ENCODE data around the gene GRK3. TPM values are rescaled to one million over a fixed set of nuclear protein-coding genes. Genes with fewer than 3 reads are reported as not detected.
"Not testable (repeated sequence)": the region's sequence is repeated elsewhere in the genome, so short reads cannot be mapped to it uniquely, and the experiment has no call there.

Gene GRK3
- total and polyA plus RNA-seq, 8 donors = 18.4 to 33.9 (median 23.8) TPM

DNA sequence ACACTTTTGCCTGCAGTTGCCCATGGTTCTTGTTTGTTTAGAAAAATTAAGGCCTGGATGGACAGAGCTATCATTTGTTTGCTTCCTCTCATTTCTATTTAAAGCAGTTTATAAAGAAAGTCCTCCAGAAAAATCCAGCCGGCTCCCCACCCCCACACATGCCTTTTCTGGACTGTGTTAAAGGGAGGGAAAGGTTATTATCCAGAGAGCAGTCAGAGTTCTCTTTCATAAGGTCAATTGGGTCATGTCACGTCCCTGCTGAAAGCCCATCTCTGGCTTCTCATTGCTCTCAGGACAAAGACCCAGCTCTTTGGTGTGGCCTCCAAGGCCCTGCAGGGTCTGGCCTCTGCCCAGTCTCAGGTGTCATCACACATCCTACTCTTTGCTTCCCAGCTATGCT, 9.8 kb upstream of the GRK3 start:
- Histone ChIP-seq H3K36me3 (no peaks in the 10 kb centered on the region), H3K4me1 (no peaks in the 10 kb centered on the region), H3K4me3 (no peak overlapping the region), H3K9me3 (no peaks in the 10 kb centered on the region), H3K27ac (no peak overlapping the region), H3K27me3 (no peaks in the 10 kb centered on the region)
- DNase-seq (no peak), ATAC-seq (no peak)
- intact Hi-C loops (cut with DNase I) = no loop called here
- TF ChIP-seq, protein P1, sequence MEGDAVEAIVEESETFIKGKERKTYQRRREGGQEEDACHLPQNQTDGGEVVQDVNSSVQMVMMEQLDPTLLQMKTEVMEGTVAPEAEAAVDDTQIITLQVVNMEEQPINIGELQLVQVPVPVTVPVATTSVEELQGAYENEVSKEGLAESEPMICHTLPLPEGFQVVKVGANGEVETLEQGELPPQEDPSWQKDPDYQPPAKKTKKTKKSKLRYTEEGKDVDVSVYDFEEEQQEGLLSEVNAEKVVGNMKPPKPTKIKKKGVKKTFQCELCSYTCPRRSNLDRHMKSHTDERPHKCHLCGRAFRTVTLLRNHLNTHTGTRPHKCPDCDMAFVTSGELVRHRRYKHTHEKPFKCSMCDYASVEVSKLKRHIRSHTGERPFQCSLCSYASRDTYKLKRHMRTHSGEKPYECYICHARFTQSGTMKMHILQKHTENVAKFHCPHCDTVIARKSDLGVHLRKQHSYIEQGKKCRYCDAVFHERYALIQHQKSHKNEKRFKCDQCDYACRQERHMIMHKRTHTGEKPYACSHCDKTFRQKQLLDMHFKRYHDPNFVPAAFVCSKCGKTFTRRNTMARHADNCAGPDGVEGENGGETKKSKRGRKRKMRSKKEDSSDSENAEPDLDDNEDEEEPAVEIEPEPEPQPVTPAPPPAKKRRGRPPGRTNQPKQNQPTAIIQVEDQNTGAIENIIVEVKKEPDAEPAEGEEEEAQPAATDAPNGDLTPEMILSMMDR (IDR thresholded peaks at IDR 0.05) = no peak

DNA sequence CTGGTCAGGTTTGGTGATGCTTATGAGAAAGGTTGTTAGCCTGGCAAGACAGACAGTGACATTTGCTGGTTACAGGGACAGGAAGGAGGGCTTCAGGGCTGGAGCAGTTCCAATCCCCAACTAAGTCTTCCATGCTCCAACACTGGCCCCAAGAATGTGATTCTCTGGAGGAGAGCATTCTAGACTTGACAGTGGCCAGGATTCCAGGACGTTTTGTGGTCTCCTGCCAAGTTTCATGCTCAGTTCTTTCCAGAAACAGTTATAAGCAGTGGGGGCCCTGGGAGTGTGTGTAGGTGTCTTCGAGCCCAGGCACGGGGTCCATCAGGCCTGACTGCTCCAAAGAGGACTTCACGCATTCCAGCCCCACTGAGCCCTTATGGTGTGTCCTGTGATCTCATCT, 8.9 kb upstream of the GRK3 start:
- intact Hi-C loops (cut with DNase I) = no loop called here
- ATAC-seq (no peak), DNase-seq (no peak)
- no peaks in the 10 kb centered on the region for H3K4me1 ChIP-seq
- H3K36me3 ChIP-seq = no peaks in the 10 kb centered on the region
- TF ChIP-seq, protein P1 (IDR thresholded peaks at IDR 0.05) = no peak
- no peaks in the 10 kb centered on the region for H3K9me3 ChIP-seq
- H3K4me3 ChIP-seq = no peak overlapping the region
- no peak overlapping the region for H3K27ac ChIP-seq
- no peaks in the 10 kb centered on the region for H3K27me3 ChIP-seq

DNA sequence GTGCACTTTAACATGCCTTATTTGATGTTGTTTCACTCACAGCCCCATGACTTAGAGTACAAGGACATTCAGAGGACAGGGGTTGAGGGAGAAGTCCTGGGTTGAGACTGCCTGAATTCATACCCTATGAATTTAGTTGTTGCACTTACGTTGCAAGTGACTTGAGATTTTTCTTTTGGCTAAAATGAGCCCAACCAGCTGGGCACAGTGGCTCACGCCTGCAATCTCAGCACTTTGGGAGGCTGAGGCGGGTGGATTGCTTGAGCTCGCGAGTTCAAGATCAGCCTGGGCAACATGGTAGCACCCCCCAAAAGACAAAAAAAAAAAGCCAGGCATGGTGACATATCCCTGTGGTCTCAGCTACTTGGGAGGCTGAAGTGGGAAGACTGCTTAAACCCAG, 7.3 kb upstream of the GRK3 start:
- H3K27me3 ChIP-seq = no peaks in the 10 kb centered on the region
- TF ChIP-seq, protein P1 (IDR thresholded peaks at IDR 0.05) = no peak
- ATAC-seq (no peak), DNase-seq (no peak)
- H3K4me1 ChIP-seq = peaks cover 0 to 1% of the 10 kb centered on the region in 2 donors
- H3K27ac ChIP-seq = no peak overlapping the region
- H3K36me3 ChIP-seq = no peaks in the 10 kb centered on the region
- H3K9me3 ChIP-seq = no peaks in the 10 kb centered on the region
- intact Hi-C loops (cut with DNase I) = no loop called here
- H3K4me3 ChIP-seq = no peak overlapping the region

DNA sequence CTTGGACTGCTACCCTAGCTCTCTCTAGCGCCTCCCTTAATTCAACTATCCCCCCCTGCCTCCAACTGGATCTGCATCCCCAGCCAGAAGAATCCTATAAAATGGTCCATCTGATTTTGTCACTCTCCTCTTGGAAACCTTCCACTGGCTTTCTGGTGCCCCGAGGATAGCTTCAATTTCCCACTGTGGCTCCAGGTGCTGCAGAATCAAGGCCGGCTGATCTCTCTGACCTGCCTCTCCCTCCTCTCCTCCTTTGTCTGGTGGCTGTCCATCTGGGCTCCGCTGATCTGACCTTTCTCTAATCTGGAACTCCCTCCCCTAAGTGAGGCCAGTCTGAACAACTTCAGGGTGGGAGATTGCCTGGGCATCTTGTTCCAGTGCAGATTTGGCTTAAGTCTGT, 6.1 kb upstream of the GRK3 start:
- TF ChIP-seq, protein P1 (IDR thresholded peaks at IDR 0.05) = no peak
- H3K9me3 ChIP-seq = no peaks in the 10 kb centered on the region
- no peak overlapping the region for H3K4me3 ChIP-seq
- intact Hi-C loops (cut with DNase I) = no loop called here
- ATAC-seq (no peak), DNase-seq (no peak)
- H3K4me1 ChIP-seq = peaks cover 0 to 13% of the 10 kb centered on the region in 2 donors
- no peaks in the 10 kb centered on the region for H3K27me3 ChIP-seq
- no peak overlapping the region for H3K27ac ChIP-seq
- H3K36me3 ChIP-seq = no peaks in the 10 kb centered on the region

DNA sequence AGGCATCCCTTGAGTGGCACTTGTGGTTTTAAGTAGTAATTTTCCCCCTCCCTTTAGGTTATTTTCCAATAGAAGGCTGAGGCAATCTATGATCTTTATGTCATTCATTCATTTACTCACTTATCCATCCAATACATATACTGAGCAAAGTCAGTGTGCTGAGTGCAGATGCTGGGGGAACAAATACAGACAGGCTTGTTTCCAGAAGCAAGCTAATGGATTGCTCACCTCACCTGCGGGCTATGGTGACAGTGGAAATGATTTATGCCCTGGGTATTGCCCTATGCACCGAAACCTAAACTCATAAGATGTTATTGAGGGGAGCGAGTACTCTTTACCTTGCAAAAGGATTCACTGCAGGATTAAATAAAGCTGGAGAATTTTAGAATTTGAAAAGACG, 4.6 kb upstream of the GRK3 start:
- DNase-seq; intact Hi-C loops (cut with DNase I); H3K27ac ChIP-seq; H3K36me3 ChIP-seq; H3K27me3 ChIP-seq; H3K9me3 ChIP-seq; H3K4me3 ChIP-seq; ATAC-seq: not testable (repeated sequence)
- peaks cover 6 to 23% of the 10 kb centered on the region in 2 donors for H3K4me1 ChIP-seq

DNA sequence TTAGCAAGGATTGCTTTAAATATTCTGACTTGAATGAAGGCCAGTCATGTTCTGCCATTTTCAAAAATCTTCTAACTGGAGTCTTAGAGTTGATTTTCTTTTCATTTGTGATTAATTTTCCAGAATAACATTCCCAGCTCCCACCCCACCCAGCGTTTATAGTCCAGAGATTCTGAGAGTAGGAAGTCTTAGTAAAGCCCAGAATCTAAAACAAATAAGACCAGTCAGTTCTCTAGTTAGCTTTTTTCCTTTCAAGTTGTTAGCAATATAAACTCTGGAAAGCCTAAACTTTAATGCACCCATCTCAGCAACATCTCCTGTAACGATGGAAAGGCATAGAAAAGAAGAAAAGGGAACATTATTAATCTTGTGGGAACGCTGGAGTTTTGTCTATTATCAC, 3.3 kb upstream of the GRK3 start:
- H3K4me3 ChIP-seq; H3K9me3 ChIP-seq; intact Hi-C loops (cut with DNase I); DNase-seq; H3K27ac ChIP-seq; H3K27me3 ChIP-seq; ATAC-seq; H3K36me3 ChIP-seq: not testable (repeated sequence)
- peaks cover 6 to 31% of the 10 kb centered on the region in 2 donors for H3K4me1 ChIP-seq

DNA sequence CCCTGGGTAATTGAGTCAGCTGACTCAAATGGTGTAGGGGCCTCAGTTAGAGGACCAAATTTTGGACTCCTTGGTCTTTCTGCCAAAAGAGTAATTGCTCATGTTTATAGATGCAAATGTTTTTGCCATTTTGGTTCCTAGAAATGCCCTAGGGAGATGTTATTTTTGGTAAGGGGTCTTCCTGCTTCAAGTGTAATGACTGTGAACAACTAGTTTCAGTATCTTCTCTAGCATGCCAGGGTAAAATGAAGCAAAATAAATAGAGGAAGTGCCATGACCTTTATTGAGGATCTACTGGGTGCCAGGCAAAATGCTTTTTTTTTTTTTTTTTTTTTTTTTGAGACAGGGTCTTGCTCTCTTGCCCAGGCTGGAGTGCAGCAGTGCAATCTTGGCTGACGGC, 2.5 kb upstream of the GRK3 start:
- intact Hi-C loops (cut with DNase I); H3K27me3 ChIP-seq; H3K36me3 ChIP-seq; H3K9me3 ChIP-seq; DNase-seq; ATAC-seq; H3K27ac ChIP-seq; H3K4me3 ChIP-seq: not testable (repeated sequence)
- peaks cover 7 to 38% of the 10 kb centered on the region in 2 donors for H3K4me1 ChIP-seq

DNA sequence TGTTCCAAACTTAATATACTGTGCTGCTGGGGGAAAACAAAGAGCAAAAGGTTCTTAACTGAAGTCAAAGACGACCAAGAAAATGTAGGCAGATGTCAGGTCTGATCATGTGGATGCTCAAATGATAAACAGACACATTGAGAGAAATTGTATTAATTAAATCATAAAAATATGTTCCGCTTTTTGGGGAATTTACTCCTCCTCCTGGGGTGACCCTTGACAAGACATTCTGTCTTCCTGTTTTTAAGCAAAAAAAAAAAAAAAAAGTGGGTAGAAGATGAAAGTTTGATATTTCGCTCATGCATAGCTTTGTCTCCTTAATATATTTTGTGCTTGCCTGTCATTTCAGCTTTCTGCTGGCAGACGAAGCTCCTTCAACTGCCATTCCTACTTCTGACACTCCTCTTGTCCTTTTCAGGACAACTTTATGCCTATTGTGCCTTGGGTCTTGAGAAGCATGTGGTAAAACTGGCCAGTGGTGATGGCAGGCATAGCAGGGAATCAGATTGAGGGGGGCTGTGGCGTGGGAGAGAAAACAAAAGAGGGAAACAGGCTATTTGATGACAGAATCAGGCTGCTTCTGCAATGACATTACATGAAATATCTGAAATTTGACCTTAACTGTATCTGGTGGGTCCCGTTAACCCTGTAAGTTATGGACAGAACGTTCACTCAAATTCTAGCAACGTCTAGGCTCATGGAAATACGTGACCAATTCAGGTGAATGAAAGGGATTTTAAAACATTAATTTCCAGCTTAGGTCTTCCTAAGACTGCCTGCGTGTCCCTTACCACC, 1.3 kb upstream of the GRK3 start:
- Histone ChIP-seq H3K4me3 (peak overlapping the region in 1 of 2 donors; percentile 87), H3K27ac (peak overlapping the region; percentile 67 to 81), H3K4me1 (peaks cover 16 to 50% of the 10 kb centered on the region in 2 donors)
- intact Hi-C loops (cut with DNase I); H3K9me3 ChIP-seq; DNase-seq; ATAC-seq; H3K36me3 ChIP-seq; H3K27me3 ChIP-seq: not testable (repeated sequence)
